GM21529 (cell line): ENCODE results near the gene FAM227A.
"Not testable (repeated sequence)": the region's sequence is repeated elsewhere in the genome, so short reads cannot be mapped to it uniquely, and the experiment has no call there.

ENCODE experiments used
- ATAC-seq: cut with Tn5 transposase; IDR thresholded peaks from one replicate; pipeline ENCODE4 v1.9.1; 2021; ENCODE audit not compliant: unreplicated experiment

FAM227A gene

DNA sequence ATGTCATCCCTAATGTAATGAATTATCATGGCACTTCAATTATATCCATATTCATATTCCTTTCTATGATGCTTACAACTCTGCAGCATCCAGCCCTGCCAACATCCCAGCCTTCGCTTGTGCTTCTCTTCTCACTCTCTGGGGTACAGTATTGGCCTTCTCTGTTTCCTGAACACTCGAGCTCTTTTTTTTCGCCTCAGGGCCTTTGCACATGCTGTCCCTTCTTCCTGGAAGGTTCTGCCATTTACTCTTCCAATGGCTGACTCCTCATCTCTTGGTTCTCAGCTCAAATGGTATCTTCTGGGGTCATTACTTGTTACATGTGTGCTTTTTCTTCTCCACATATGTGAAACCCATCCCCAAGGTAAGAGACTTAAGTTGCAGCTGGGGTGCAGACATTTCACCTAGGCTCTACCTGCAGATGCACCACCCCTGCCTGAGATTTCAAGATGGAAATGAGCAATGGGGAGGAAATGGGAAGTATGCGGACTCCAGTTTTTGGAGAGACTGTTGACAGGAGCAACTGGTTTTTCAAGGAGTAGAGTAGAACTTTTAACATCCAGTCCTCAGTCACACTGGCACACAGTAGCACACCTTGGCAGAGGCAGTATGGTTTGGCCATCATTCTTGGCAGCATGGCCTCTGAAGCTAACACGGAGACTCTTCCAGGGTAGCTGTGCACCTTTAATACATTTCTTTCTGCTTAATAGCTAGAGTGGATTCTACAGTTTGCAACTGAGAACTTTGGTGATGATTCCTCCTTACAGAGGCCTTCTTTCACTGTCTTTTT lies 43.8 kb downstream of the FAM227A start:
- no peak for ATAC-seq

DNA sequence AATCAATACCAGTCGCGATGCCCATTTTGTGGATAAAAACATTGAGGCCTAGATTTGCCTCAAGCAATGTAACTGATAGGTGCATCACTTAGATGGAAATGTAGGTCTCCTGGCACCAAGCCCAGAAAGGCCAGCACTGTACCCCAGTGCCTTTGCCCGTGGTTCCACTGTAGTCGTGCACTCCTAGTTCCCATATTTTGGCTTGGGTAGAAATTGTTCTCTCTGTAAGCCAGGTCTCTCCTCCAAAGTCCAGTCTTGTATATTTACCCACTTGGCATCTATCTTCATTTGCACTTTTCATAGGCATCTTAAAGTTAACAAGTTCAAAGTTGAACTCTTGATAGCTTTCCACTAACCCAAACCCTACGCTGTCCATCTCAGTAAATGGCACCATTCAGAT lies 44.6 kb downstream of the FAM227A start:
- ATAC-seq, result no peak

DNA sequence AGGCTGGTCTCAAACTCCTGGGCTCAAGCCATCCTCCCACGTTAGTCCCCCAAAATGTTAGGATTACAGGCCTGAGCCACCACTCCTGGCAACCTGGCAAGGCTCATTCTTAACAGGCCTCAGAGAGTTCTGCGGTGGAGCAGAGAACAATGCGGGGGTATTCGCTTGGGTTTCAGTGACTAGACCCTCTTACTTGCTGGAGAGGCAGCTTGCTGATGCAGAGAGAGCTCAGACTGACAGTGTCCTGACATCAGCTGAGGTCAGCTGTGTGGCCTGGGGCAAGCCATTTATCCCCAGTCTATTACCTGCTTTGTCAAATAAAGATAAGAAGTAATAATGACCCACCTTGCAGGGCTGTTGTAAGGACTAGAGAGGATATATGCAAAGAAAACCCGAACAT lies 46.0 kb downstream of the FAM227A start:
- ATAC-seq, result no peak

DNA sequence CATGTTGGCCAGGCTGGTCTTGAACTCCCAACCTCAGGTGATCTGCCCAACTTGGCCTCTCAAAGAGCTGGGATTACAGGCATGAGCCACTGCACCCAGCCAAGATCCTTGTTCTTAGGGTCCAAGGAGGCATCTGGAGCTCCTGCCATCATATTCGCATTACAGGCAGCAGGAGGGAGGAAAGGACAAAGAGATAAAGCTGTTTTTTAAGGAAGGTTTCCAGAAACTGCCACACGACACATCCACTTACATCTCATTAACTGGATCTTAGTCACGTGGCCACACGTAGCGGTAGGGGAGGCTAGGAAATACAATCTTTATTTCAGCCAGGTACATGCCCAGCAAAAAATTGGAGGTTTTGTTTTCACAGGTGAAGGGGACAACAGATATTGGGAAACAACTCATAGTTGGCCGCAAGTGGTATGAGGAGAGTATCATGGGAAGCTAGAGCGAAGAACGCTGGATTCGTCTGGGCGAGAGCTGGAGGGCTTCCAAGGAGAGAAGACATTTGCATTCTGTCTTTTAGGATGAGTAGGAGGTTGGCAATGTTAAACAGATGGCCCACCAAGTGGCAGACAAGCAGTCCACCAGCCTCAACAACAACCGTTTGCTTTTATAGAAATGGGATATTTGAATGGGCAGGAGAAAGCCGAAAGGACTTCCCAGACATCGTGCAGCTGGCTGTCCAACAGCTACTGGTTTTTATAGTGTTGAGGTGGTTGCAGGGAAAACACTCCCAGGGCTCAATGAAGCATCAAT lies 47.0 kb downstream of the FAM227A start:
- no peak for ATAC-seq

DNA sequence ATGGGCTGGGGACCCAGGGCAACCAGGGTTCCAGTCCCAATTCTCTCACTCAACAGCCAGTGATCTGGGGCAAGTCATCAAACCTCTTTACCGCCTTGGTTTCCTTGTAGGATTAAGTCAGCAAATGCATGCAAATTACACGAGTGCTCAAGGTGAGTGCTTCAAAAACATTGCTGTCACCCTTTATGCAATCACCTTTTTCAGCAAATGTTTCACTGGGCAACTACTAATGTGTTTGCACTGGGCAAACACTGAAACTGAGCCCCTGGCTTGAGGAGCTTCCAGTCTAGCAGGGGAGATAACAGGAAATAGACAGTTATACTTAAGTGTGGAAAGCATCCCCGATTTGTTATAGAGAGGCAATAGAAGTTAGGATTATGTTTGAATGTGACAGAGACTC lies 48.5 kb downstream of the FAM227A start:
- no peak for ATAC-seq

DNA sequence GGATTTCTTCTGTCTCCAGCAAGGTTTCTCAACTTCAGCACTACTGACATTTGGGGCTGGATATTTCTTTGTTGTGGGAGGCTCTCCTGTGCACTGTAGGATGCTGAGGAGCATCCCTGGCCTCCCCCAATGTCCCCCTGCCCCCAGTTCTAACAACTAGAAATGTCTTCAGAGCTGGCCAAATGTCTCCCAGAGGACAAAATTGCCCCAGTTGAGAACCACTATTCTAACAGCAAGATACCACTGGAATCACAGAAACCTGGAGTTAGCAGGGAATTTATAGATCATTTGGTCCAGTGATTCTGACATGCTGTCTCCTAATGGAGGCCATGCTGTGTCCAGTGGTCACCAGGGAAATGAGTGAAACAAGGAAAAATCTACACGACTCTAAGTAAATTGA lies 54.0 kb downstream of the FAM227A start:
- no peak for ATAC-seq

DNA sequence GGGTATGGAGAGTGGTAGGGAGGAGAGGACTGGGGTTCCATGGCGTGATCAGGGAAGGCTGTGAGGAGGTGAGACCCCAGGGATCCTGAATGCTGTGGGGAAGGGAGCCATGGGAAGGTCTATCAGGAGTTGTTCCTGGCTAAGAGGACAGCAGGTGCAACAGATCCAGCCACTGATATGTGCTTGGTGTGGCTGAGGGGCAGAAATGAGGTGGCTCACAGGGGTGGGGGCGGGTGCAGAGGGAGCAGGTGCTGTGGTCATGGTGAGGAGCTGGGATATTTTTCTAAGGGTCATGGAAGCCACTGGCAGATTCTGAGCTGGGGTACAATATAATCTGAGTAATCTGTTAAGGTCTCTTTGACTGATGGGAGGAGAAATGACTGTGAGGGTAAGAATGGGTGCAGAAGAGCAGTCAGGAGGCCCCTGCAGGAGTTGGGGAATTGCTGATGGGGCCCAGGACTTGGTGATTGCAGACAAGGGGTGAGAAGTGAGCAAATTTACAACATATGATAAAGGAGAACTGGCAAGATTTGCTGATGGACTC lies 54.9 kb downstream of the FAM227A start:
- no peak for ATAC-seq

DNA sequence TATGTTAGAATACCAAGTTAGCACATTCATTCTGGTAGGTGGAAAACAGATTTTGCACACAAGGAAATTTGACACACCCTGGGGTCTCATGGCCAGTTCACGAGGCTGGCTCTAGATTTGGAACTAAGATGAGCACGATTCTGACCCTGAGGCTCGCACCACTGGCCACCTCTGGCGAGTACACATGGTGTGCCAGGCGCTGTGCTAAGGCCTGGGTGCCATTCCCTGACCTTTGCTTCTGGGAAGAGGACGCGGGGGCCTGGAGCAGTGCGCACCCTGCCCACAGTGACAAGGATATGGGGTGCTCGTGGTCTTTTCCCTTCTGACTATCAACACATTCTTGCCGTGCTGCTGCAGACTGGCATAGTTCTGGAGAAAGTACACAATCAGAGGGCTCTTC lies 56.7 kb downstream of the FAM227A start:
- no peak for ATAC-seq

DNA sequence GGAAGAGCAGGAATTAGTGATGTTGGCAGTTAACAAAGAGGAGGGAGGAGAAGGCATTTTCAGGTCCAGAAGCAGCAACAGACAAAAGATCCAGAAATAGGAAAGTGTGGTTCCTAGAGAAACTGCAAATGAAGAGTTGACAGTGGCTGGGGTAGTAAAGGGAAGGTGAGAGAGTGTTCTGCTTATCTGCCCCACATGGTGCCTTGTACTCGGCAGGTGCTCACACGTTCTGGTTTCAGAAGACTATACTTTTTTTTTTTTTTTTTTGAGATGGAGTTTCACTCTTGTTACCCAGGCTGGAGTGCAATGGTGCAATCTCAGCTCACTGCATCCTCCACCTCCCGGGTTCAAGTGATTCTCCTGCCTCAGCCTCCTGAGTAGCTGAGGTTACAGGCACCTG lies 73.3 kb downstream of the FAM227A start:
- ATAC-seq, result not testable (repeated sequence)

DNA sequence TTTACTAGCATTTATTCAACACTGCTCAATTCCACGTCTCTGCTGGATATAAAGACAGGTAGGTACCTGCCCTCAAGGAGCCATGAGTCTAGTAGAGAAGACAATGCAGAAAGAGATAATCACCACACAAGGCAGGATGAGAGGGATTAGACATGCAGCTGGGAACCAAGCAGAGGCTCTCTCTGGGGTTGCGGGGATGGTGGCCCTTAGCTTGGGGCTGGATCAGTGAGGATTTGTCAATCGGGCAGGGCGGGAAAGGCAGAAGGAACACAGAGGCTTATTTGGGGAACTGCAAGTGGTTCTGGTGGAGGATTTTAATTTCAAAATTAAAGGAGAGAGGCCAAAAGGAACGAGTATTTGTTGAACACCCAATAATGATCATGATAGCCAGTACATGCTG lies 77.7 kb downstream of the FAM227A start:
- ATAC-seq, result no peak

DNA sequence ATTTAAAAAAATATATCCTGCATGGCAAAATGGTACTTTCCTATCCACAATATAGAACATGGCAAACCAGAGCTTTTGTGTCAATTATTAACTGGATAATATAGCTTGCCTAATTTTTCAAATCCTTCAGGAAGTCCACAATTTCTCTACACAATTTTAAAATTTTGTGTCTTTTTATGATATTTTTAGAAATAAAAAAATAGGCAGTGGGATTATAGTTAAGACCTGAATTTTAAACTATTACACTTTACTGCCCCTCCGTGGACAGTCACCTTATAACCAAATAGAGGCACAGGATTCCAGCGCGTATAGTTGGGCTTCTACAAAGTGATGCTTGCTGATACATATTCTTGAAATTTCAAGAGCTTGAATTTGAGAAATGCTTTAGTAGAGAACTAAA lies 84.1 kb downstream of the FAM227A start:
- ATAC-seq, result no peak

DNA sequence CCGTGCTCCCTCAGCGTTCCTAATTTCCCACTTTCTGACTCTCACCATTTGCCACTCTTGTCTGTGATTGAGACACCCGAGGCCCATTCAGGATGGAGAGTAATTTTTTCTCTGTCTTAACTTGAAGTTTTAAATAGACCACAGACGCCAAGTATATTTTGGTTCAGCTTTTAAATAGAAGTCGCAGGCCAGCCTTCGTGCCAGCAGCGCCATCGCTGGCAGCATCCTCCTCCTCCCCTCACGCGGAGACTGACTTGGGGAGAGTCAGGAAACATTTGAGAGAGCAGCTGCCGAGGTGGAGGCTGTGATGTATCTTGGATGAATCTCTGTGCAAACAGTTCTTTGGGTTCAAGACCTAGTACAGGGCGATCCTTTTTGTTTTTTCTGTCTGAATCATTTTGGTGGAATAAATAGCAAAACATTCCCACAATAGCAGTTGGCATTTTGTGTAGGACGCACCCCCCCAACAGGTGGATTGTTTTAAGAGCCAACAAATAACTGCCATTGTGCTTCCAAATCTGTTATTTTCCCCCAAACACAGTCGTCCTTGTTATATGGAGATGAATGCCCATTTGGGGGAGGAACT lies 85.3 kb downstream of the FAM227A start:
- peak; percentile 18 for ATAC-seq

DNA sequence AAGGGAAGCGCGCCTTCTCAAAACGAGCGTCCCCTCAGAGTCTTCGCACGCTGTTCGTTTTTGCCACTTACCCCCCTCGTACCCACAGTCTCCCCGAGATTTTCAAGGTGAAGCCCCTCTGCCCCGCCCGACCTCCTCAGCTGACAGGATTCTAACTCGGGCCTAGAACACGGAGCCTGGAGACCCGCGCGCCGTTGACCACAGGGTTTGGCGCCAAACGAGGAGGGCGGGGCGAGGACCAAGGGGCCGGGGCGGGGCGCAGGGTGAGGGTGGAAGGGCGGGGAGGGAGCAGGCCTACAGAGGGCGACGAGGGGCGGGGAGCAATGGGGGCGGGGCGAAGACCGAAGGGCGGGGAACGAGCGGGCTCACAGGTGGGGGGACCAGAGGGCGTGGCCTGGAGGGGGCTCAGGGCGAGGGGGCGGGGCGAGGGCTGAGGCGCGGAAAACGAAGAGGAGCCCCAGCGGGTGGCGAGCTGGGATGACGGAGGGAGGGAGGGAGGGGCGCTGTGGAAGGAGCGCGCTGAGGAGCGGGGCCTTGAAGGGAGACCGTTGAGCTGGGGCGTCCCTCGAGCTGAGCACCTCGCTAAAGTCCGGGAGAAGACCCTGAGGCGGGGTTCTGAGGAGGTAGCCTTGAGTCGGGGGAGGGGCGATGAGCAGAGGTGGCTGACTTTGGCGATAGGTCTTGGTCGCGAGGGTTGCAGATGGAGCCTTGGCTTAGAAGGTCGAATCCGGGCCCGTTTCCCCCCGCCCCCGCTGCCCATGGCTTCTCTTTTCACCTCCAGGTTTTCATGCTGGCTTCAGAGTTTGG lies 86.0 kb downstream of the FAM227A start, which contains the start of gene DMC1:
DMC1 (minus strand) TSS at position 212 of the 807 bp plus-strand sequence. CDS start 1,927 bp downstream, outside the sequence.
- ATAC-seq, result peak; percentile 52

DNA sequence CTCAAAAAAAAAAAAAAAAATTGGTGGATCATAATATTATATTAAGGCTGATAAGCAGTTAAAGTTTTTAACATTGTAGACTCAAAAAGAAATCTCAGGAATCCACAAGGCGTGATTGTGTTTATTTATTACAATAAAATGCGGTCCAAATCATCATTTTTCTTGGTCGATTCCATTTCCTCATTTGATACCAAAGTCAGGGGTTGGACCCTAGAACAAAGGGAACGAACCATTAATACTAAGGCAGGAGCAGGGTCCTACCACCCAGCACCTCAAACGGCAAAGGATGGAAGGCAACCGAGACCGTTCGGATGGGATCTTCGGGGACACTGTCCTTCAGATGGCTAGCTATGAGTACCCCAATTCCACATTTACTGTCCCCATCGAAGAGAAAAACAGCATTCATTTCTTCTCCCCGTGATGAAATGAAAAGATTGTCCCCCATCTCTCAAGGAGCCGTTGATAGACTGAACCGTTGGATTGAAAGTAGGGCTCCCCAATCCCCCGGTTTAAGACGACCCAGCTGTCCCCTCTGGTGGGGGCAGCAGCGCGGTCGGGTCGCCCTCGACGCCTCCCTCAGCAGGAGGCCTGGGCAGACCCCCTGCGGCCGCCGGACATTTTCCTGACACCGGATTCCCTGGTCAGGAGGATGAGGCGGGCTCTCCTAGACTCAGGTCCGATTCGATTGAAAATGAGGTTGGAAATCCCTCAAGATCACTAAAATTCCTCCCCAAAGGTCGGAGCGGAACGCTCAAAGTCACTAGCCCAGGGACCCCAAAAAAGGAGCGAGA lies 86.8 kb downstream of the FAM227A start:
- ATAC-seq, result peak; percentile 16

DNA sequence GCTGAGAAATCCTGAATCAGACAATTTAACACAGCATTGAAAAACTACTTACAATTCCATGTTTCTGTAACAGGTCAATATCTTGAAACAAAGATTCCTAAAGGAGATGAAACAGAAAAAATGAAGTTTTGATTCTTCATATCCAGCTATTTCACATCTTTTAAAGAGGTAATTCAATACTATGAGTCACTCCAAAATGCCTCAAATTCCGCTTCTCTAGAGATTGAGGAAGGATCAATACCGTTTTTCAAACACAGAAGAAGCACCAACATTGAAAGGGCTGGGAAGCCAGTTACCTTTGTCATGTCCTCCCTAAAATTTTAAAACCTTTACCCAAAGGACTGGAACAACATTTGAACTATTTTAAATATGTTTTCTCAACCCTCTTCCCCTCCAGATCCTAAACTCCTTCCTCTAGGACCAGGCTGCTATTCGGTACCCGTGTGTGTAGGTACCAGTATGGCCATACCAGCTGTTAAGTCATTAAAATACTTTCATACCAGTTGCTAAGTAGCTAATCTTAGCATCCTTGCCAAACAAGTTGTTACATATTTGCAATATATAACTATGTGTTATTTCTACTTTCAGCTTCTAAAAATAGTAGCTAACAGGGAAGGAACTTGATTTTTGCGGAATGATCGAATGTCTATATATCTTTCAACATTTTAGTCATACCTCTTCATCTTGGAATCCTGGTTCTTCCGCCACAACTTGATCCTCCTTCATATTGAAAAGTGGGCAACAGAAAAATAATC lies 88.5 kb downstream of the FAM227A start:
- no peak for ATAC-seq

DNA sequence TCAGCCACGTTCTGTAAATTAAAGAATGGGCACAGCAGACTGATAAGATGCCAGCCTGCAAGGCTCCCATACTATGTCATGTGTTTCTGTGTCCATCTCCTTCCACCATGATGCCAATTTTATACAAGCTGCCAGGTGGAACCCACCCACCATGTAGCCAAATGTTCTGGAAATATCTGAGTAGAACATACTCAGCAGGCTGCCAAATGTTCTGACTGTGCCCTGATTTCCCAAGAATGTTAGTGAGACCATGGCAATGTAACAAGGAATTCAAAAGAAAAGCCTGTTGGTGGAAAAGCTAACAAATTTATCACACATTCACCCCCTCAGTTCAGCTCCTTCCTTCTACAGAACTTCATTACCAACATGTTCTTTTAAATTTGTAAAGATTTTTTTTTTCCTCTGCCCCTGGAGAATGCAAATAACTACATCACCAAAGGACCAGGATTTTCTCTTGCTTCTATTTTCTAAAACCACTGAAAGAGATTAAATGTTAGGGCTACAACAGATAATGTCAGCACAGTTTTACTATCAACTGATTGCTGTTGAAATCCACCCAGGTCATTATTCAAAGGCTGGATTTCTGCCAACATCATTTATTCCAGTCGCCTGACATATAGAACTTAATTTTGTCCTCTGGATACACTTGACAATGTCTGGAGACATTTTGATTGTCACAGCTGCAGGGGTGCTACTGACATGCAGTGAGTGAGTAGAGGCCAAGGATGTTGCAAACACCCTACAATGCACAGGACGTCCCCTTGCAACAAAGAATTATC lies 89.3 kb downstream of the FAM227A start:
- ATAC-seq, result no peak

DNA sequence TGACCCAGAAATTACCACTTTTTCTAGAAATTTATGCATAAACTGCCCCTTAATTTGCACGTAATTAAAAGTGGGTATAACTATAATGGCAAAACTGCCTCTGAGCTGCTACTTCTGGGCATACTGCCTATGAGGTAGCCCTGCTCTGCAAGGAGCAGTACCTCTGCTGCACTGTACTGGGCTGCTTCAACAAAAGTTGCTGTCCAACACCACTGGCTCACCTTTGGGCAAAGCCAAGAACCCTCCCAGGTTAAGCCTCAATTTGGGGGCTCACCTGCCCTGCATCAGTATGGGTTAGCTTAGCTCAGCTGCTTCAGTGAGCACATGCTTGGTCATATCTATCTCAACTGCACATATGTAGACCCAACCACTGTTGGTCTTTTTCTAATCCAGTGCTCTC lies 90.8 kb downstream of the FAM227A start:
- no peak for ATAC-seq

DNA sequence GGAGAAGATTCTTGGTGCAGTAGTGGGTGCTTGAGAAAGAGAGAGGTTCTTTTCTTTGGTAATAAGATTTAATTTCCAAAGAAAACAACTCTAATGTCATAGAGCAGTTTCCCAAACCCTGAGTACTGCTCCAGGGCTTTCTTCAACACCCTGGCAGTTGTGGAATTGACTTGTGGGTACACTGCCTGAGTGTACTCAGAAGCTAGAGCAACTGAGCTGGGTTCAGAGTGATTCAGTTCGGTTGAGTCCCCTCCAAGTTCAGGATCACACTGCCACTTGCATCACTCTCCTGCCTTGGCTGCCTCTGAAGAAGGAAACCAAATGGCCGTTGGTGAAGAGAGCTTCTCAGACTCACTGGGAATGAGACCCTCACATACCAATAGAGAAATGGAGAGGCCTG lies 91.5 kb downstream of the FAM227A start:
- no peak for ATAC-seq

DNA sequence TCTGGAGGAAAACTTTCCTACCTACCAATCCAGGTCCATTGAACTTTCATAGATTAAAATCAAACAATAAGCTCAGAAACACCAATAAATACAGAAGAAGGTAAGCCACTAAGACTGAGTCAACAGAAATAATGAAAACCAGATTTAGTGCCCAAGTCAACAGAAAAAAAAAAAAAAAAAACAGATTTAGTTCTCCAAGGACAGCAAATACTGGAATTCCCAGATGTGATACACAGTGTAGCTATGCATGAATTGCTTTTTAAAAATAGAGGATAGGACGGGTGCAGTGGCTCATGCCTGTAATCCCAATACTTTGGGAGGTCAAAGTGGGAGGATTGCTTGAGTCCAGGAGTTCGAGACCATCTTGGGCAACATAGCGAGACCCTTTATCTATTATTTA lies 101.9 kb downstream of the FAM227A start:
- no peak for ATAC-seq
